GM21717 (cell line): ENCODE measurements around the gene RAF1.
"Not testable (repeated sequence)": the region's sequence is repeated elsewhere in the genome, so short reads cannot be mapped to it uniquely, and the experiment has no call there.

ENCODE experiments used
- ATAC-seq: cut with Tn5 transposase; IDR thresholded peaks from one replicate; pipeline ENCODE4 v1.9.1; 2021; ENCODE audit warnings: mild to moderate bottlenecking, moderate library complexity; ENCODE audit not compliant: unreplicated experiment

Gene RAF1

DNA sequence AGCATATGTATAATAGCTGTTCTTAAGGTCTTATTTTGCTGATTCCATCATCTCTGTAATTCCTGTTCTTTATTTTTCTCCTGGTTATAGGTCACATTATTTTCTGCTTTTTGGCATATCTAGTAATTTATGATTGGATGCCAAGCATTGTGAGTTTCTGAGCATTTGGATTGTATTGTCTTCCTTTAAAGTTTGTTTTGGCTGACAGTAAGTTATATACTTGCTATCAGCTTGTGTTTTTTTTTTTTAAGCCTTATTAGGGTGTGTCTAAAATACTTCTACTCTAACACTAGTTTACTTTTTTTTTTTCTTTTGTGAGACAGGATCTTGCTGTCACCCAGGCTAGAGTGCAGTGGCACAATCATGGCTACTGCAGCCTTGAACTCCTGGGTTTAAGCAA is 96.9 kb downstream of the RAF1 start:
- ATAC-seq, result no peak

DNA sequence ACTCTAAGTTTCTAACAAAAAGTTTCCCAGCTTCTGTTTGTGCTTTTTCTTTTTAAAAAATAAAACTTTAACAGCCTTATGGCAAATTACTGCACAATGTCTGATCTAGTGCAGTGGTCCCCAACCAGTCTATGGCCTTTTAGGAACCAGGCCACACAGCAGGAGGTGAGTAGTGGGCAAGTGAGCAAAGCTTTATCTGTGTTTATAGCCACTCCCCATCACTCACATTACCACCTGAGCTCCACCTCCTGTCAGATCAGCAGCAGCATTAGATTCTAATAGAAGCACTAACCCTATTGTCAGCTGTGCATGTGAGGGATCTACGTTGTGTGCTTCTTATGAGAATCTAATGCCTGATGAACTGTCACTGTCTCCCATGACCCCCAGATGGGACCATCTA is 101.5 kb downstream of the RAF1 start:
- no peak for ATAC-seq

DNA sequence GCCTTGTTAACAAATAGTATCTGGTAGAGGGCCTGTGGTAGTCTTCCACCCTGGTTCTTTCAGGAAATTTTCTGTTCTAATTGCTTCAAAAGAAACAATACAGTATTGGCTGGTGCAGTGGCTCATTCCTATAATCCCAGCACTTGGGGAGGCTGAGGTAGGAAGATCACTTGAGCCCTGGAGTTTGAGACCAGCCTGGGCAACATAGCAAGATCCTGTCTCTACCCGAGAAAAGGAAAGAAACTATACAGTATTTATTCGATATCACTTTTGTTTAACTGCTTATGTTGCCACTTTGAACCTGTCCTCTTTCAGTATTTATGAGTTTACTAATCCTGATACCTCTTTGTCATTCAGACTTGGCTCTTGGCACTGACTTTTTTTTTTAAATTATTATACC is 102.5 kb downstream of the RAF1 start:
- no peak for ATAC-seq

DNA sequence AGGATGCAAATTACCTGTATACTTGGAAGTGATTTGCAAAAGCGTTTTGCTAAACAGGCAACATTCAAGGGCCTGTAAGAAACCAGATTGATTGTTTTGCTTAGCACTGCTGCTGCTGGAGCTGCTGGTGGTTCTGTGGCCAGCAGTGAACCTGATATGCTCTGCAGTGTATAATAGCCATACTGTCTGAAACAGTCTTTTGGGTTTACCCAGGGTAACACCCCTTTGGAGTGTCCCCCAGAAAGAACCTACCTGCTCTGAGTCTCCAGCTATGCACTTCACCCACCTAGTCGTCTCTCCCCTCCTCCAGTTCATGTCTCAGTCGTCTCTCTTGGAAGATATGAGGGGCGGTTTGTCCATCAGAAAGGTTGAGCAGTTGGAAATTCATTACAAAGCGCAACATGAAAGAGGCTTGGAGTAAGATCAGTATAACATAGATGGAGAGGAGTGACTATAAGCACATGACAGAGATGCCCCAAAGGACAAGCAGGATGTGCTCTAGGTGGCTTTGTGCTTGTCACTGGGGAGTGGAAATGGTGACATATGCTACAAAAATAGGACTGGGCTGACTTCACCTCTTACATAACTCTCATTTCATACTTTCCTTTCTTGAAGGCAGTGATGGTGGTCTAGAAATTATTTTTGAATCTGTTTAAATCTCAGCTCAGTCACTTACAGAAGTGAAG is 103.3 kb downstream of the RAF1 start:
- ATAC-seq, result peak; percentile 45

DNA sequence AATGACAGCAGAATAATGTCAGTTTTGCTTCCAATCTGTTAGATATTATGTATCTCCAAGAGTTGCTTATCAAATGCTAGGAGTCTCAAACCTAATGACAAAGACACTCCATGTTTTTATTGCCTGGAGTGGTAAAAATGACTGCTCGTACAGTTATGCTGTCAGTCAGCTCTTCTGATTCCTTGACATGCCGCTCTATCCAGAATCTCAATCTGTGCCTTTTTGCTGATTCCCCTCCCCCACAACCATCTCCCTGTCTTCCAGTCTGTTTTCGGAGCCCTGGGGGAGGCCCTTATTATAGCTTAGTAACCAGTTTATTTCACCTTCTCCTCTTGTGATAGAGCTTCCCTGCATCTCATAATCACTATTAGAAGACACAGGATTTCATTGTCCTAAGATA is 104.4 kb downstream of the RAF1 start:
- ATAC-seq, result no peak

DNA sequence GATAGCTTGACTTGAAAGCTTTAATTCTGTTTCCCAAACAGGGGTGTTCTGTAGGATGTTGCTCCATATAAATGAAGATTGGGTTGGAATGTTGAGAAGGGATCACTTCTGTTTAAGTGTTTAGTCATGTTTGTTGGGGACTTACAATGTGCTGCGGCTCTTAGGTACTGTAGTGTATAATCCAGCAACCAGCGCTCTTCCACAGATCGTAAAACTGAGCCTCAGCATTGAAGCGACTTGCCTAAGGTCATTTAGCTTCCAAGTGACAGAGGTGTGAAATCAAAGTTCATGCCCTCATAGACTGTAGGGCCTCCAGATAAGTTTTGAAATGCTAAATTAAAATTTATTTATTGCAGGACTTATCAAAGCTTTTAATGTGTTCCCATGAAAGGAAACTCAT is 105.2 kb downstream of the RAF1 start:
- ATAC-seq, result no peak

DNA sequence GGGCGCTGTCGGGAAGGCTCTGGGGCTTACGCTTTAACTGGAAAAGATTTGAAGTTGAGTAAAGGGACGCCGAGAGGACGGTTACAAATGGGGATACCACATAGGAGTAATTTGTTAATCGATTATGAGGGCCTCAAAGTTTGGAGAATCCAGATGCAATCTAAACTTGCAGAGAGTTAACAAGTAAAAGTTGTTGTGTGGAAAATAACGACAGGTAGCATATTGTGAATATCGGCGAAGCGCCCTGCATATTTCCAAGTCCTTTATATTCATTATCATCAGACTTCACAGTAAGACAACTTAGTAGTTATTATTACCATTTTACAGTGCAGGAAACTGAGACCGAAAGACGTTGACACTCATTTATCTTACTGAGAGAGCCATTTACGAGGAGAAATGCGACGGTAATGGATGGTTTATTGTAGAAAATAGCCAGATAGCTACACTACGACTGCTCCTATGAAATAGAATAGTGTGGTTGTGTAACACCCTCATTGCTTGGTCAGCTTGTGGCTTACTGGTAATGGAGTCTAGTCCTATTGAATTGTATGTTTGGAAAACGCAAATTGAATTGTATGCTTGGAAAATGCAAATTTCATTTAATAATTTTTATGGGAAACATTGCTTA is 106.3 kb downstream of the RAF1 start:
- ATAC-seq, result no peak

DNA sequence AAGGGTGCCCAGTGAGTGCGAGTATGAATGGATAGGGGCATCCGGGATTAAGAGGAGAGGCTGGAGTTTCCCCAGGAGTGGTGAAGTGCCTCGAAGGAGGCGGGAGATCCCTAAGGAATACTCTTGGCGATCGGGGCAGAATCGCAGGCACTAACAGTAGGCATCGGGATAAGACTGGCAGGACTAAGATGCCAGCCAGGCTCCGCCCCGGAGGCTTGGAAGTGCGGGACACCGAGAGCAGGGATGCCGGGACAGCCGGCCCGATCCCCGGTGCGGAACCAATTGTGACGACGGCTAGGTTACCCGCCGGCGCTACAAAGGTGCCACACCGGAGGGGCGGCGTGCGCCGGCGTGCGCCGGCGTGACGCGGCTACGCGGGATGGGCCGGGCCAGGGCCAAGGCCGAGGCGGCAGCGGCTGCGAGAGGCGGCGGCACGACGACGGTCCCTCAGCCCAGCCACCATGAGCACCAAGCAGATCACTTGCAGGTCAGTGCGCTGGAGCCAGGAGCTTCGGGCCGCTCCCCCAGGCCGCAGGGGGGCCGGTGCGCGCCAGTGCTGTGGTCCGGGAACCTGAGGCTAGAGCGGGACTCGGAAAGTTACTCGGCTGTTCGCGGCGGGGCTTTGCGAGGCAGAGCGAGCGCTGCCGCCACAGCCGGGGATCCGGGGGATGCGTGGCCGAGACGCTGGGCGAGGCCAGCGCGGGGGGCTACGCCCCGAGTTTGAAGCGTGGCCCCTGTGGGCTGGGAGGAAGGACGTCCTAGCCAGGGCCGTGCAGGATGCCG is 107.0 kb downstream of the RAF1 start, which contains the start of gene MKRN2:
MKRN2 (plus strand) TSS at position 398 of the 783 bp plus-strand sequence; CDS start at position 462, 64 bp downstream.
- peak; percentile 83 for ATAC-seq

DNA sequence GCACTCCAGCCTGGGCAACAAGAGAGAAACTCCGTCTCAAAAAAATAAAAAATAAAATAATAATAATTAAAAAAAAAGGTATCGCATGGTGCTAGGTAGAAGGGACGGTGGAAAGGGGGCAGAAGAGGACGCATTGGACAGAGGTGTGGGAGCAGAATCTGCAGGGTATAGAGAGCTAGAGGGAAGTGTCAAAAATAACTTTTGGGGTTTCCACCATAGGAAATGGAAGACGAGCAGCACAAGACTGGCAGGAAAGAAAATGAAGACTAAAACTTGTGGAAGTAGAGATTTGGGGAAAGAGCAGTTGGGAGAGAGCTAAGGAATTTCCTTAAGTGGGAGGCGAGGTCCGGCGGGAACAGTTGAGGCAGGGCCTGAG is 107.6 kb downstream of the RAF1 start:
- no peak for ATAC-seq

DNA sequence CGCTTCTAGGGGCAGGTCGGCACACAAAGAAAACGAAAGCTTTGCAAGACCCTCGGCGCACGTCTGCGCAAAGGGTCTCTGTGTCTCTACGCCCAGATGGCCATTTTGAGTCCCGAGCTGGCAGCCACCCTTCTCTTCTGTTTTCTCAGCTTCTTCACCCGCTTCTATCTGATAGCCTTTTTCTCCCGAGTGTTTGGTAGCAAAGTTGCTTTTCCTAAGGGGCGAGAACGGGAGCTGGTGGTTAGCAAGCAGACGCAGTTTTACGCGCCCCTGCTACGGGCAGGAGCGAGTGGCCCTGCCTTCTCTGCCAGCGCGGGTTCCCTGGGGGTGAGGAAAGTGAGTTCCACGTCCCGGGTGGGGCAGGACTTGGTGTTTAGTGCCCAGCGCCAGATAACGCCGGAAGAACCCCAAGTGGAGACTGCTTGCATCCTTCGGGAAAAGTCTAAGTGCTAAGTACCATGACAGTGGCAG is 110.0 kb downstream of the RAF1 start:
- ATAC-seq, result no peak

DNA sequence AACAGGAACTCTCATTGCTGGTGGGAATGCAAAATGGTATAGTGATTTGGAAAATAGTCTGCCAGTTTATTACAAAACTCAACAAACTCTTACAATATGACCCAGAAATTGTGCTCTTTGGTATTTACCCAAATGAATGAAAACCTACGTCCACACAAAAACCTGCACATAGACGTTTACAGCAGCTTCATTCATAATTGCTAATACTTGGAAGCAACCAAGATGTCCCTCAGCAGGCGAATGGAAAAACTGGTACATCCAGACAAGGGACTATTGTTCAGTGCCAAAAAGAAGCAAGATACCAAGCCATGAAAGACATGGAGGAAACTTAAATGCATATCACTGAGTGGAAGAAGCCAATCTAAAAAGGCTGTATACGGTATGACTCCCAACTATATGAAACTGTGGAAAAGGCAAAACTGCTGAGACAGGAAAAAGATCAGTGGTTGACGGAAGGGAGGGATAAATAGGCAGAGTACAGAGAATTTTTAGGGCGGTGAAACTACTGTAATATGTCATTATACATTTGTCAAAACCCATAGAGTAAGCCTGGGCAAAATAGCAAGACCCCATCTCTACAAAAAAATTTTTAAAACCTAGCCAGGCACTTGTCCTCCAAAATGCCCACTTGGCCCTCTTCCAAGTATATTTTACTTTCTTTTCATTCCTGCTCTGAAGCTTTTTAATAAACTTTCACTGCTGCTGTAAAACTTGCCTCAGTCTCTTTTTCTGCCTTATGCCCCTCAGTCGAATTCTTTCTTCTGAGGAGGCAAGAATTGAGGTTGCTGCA is 113.8 kb downstream of the RAF1 start:
- no peak for ATAC-seq

DNA sequence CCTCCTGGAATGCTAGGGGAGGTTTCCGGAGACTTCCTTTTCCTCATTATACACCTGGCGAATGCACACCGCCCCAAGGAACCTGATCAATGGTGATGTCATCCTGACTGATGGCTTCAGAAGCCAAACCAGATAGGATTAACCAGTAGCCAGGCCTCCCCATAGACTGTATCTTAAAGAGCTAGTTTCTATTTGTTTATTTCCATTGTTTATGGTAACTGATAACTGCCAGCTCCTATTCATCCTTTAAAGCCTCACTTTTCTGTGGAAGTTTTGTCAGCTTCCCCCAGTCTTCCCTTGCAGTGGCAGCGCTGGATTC is 118.5 kb downstream of the RAF1 start, which contains the start of gene MKRN2OS:
MKRN2OS (minus strand) TSS at position 27 of the 319 bp plus-strand sequence. CDS start 35 bp downstream, outside the sequence.
- ATAC-seq, result no peak

DNA sequence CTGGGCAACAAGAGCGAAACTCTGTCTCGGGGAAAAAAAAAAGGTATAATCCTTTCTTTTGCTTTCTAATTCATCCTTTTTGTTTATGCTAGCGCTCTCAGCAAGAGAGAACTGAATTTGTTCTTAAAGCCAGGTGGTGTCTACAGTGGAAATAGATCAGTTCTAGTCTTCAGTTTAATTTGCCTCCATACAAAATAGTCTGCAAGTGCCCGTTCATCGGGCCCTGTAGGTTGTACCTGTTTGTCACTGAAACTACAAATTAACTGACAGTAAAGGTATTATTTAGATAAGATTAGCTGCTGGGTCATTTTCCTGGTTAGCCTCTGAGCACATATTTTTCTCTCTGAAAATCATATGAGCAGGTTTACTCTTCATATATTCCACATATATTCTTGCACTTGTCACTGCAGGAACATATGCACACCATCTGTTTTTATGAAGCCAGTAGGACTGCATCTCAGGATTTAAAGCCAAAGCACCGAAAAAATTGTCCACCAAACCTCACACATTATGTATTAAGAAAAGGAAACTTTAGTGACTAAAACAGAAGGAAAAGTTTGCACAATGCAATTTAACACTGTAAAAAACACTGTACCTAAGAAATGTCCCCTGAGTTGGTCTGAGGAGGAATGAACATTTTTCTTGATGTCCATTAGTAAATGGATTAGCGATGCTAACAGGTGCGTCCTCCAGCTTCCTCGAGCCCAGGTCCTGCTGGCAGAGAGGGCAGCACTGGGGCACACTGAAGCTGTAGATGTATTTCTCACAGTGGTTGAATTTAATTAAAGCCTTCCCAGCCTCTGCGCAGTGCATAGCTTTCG is 119.1 kb downstream of the RAF1 start:
- no peak for ATAC-seq

DNA sequence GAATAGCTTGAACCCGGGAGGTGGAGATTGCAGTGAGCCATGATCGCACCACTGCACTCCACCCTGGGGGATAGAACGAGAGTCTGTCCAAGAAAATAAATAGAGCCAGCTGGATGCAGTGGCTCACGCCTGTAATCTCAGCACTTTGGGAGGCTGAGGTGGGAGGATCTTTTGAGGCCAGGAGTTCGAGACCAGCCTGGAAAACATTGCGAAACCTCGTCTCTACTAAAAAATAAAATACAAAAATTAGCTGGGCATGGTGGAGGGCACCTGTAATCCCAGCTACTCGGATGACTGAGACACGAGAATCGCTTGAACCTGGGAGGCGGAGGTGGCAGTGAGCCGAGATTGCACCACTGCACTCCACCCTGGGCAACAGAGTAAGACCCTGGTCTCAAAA is 120.4 kb downstream of the RAF1 start:
- ATAC-seq, result not testable (repeated sequence)

DNA sequence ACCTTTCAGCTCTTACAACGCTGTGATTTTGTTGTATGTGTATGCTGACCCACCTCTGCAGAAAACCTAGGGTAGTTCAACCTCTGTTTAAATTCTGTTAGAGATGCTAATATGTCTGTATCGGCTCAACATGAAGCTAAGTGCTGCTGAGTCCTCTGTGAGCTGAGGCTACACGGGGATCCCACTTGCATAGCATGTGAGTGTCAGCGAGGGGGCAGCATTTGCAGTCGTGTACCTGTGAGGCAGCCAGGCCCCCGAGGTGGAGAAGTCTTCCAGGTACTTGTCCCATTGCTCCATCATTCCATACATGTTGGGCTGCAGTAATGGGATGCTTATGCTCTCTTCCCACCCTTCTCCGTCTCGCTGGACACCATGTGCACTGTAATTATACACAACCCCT is 122.3 kb downstream of the RAF1 start:
- ATAC-seq, result no peak

DNA sequence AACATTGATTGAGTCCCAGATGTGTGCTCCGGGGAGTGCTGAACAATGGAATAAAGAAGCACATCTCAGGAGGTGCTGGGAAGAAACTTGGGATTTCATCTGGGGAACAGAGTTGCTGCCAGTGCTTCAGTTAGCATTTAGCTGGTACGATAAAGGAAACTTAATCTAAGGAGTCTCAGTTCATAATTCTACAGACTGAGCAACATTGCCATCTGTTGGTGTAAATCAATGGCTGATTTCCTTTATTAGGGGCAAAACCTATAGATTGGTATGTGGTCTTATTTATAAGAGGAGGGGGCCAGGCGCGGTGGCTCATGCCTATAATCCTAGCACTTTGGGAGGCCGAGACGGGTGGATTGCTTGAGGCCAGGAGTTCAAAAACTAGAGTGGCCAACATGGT is 127.5 kb downstream of the RAF1 start:
- no peak for ATAC-seq
